RWPE2 (cell line): ENCODE results near the gene APOBEC3H.

Experiments
- ATAC-seq: fragments of 200-7000 bp; cut with Tn5 transposase; 3 replicates; pipeline ENCODE4 v1.9.1; 2021; ENCODE audit warnings: low read depth
- DNase-seq: peaks from one replicate; pipeline ENCODE4 v3.0.0-alpha.2; 2020; ENCODE audit warnings: low spot score
- H3K27ac ChIP-seq: fragments of 450-650 bp; 2 replicates; pipeline ENCODE4 v1.5.1; 2017; ENCODE audit warnings: mild to moderate bottlenecking; ENCODE audit not compliant: poor library complexity, severe bottlenecking
- H3K27me3 ChIP-seq: fragments of 250-450 bp; sonication (Bioruptor Pico); 2 replicates; pipeline ENCODE4 v1.5.1; 2021; ENCODE audit warnings: mild to moderate bottlenecking, moderate library complexity; ENCODE audit not compliant: insufficient read depth, poor library complexity, severe bottlenecking
- H3K36me3 ChIP-seq: fragments of 250-450 bp; sonication (Bioruptor Pico); 2 replicates; pipeline ENCODE4 v1.5.1; 2020; ENCODE audit warnings: low read depth, mild to moderate bottlenecking, moderate library complexity
- H3K4me1 ChIP-seq: fragments of 250-450 bp; sonication (Bioruptor Pico); 2 replicates; pipeline ENCODE4 v1.5.1; 2021; ENCODE audit warnings: mild to moderate bottlenecking, moderate library complexity; ENCODE audit not compliant: insufficient read depth, poor library complexity, severe bottlenecking
- H3K4me3 ChIP-seq: fragments of 250-450 bp; sonication (Bioruptor Pico); 2 replicates; pipeline ENCODE4 v1.5.1; 2021; ENCODE audit warnings: mild to moderate bottlenecking, moderate library complexity; ENCODE audit not compliant: severe bottlenecking
- H3K9me3 ChIP-seq: fragments of 250-450 bp; sonication (Bioruptor Pico); 2 replicates; pipeline ENCODE4 v1.5.1; 2021; ENCODE audit warnings: mild to moderate bottlenecking, moderate library complexity; ENCODE audit not compliant: severe bottlenecking
- CTCF ChIP-seq: fragments of 450-650 bp; IDR thresholded peaks from one replicate; pipeline ENCODE4 v1.5.1; 2017; ENCODE audit warnings: mild to moderate bottlenecking, moderate library complexity; ENCODE audit not compliant: poor library complexity, severe bottlenecking

Gene APOBEC3H

GRCh38 chr22:39092111-39092862 lies 4.8 kb upstream of the APOBEC3H start:
- H3K27me3 ChIP-seq, result no peaks in the 10 kb centered on the region
- H3K27ac ChIP-seq, result no peak overlapping the region
- H3K36me3 ChIP-seq, result no peaks in the 10 kb centered on the region
- ATAC-seq (no peak), DNase-seq (no peak)
- peaks cover 24% of the 10 kb centered on the region for H3K4me1 ChIP-seq
- no peak overlapping the region for H3K4me3 ChIP-seq
- no peaks in the 10 kb centered on the region for H3K9me3 ChIP-seq
- TF ChIP-seq CTCF, result no peak

GRCh38 chr22:39094717-39095389 lies 2.2 kb upstream of the APOBEC3H start:
- ATAC-seq, result no peak
- no peak for TF ChIP-seq CTCF
- peaks cover 35% of the 10 kb centered on the region for H3K4me1 ChIP-seq

GRCh38 chr22:39095971-39096370 lies 1.1 kb upstream of the APOBEC3H start:
- Histone ChIP-seq H3K27ac (no peak overlapping the region), H3K27me3 (no peaks in the 10 kb centered on the region), H3K4me3 (no peak overlapping the region), H3K4me1 (peaks cover 24% of the 10 kb centered on the region), H3K9me3 (no peaks in the 10 kb centered on the region), H3K36me3 (no peaks in the 10 kb centered on the region)
- no peak for TF ChIP-seq CTCF
- DNase-seq (no peak), ATAC-seq (no peak)

More at GRCh38 chr22:39094717-39095389, 2.2 kb upstream of the APOBEC3H start:
- H3K4me3 ChIP-seq, result no peak overlapping the region
- DNase-seq, result no peak
- H3K36me3 ChIP-seq, result no peaks in the 10 kb centered on the region
- no peak overlapping the region for H3K27ac ChIP-seq
- no peaks in the 10 kb centered on the region for H3K9me3 ChIP-seq
- H3K27me3 ChIP-seq, result no peaks in the 10 kb centered on the region

- peaks cover 20% of the 10 kb centered on the region for H3K4me1 ChIP-seq
- H3K4me3 ChIP-seq, result no peak overlapping the region
- DNase-seq (no peak), ATAC-seq (peak; percentile 31; the same call in 1 of the 3 replicates)
- no peak for TF ChIP-seq CTCF
- H3K9me3 ChIP-seq, result no peaks in the 10 kb centered on the region
- H3K27ac ChIP-seq, result peak overlapping the region; percentile 77
- no peaks in the 10 kb centered on the region for H3K27me3 ChIP-seq
- no peaks in the 10 kb centered on the region for H3K36me3 ChIP-seq
Observed at GRCh38 chr22:39098026-39098425, 982 bp downstream of the APOBEC3H start.

- Histone ChIP-seq H3K27ac (peak overlapping the region; percentile 77), H3K36me3 (no peaks in the 10 kb centered on the region), H3K27me3 (no peaks in the 10 kb centered on the region), H3K4me1 (peaks cover 20% of the 10 kb centered on the region), H3K4me3 (no peak overlapping the region), H3K9me3 (no peaks in the 10 kb centered on the region)
- no peak for DNase-seq
- no peak for ATAC-seq
- no peak for TF ChIP-seq CTCF
Observed at GRCh38 chr22:39098576-39098975, 1.5 kb downstream of the APOBEC3H start.
